ENCODE results near the gene PSMB10. TPM values are rescaled to one million over a fixed set of nuclear protein-coding genes. Genes with fewer than 3 reads are reported as not detected.

Gene PSMB10
- total and polyA plus RNA-seq, 2 donors (not counting 3 experiments of a cell fraction or from before 2014, with no cell fraction given), result 40.8 to 54.7 TPM

- Histone ChIP-seq H3K4me1 (ENCODE audit: control insufficient read depth, extremely low read depth, insufficient read depth, low read length) (peaks cover 12% of the 10 kb centered on the region), H3K79me2 (ENCODE audit: control insufficient read depth, insufficient read depth, low read length) (peaks cover 42% of the 10 kb centered on the region), H3K36me3 (ENCODE audit: control insufficient read depth in 2 of 2, extremely low read depth in 1 of 2, insufficient read depth in 2 of 2, low read length in 2 of 2) (peaks cover 12 to 50% of the 10 kb centered on the region in 2 experiments), H4K20me1 (replicated peaks; ENCODE audit: control insufficient read depth, extremely low read depth, insufficient read depth, low read length) (no peaks in the 10 kb centered on the region), H3K27ac (ENCODE audit: insufficient read depth, low read depth, low read length) (no peak overlapping the region), H2AFZ (ENCODE audit: low read depth, low read length) (no peak overlapping the region), H3K9me3 (replicated peaks; ENCODE audit: control insufficient read depth, insufficient read depth, low read length) (no peaks in the 10 kb centered on the region), H3K4me2 (ENCODE audit: insufficient read depth, low read length) (no peak overlapping the region), H3K27me3 (ENCODE audit: control insufficient read depth in 2 of 2, insufficient read depth in 2 of 2, low read length in 2 of 2) (no peaks in the 10 kb centered on the region), H3K9me1 (replicated peaks; ENCODE audit: control insufficient read depth, extremely low read depth, insufficient read depth, low read length) (no peaks in the 10 kb centered on the region), H3K4me3 (replicated peaks in 1 of 3; ENCODE audit: insufficient read depth in 1 of 3, low read depth in 1 of 3, low read length in 3 of 3) (no peak overlapping the region), H3K9ac (replicated peaks; ENCODE audit: extremely low read depth, insufficient read depth, low read length) (no peak overlapping the region)
- TF ChIP-seq JUN (IDR thresholded peaks at IDR 0.05; ENCODE audit: borderline replicate concordance, insufficient read depth, insufficient read length, low read depth) (no peak), CTCF (IDR thresholded peaks at IDR 0.05; ENCODE audit: extremely low read depth in 1 of 2, insufficient read depth in 1 of 2, low read depth in 1 of 2, low read length in 2 of 2) (no peak), POLR2A (IDR thresholded peaks at IDR 0.05; ENCODE audit: low read depth, low read length) (no peak), POLR2AphosphoS5 (IDR thresholded peaks at IDR 0.05; ENCODE audit: insufficient read depth, low read depth, low read length) (no peak), MYC (IDR thresholded peaks at IDR 0.05; ENCODE audit: low read depth, low read length) (no peak), EZH2 (IDR thresholded peaks at IDR 0.05; ENCODE audit: borderline replicate concordance, low read depth, low read length, severe bottlenecking) (no peak), FOS (IDR thresholded peaks at IDR 0.05; ENCODE audit: borderline replicate concordance, insufficient read depth, low read length) (no peak), MAX (IDR thresholded peaks at IDR 0.05; ENCODE audit: insufficient read depth, insufficient read length) (no peak), GATA2 (IDR thresholded peaks at IDR 0.05; ENCODE audit: insufficient read depth, insufficient read length, low read depth, low read length) (no peak)
- BruUV-seq (replicated peaks), result no TSS peak
- dilution Hi-C loops (cut with MboI; ENCODE audit: extremely low pct_ligation_motif_present, low sequenced_read_pairs) (no loop called here), intact Hi-C loops (cut with micrococcal nuclease) (no loop called here)
- POLR2A ChIA-PET, result no interaction called here
- CTCF ChIA-PET, result interaction anchor here (1.0 to 2.7 kb wide), 2 partner anchors 32 to 79 kb away, joined by 3 to 8 read pairs; no protein-coding TSS in a partner anchor
- FAIRE-seq (no peak), DNase-seq (ENCODE audit: low read depth, low spot score) (no peak)
These were observed 25.5 kb upstream of the PSMB10 start for GRCh38 chr16:67962135-67962534.

Measured in endothelial cell of umbilical vein (primary cell).